Keratinocyte (primary cell): ENCODE data around the gene FMOD.

ENCODE experiments used
- EZH2 ChIP-seq: IDR thresholded peaks from one replicate; pipeline ENCODE4 v1.6.1; 2012; ENCODE audit warnings: inconsistent platforms, mild to moderate bottlenecking, low read length, moderate library complexity
- TF ChIP-seq, protein P1 (sequence below), 3 experiments: IDR thresholded peaks in 1 of 3; conservative IDR thresholded peaks in 1 of 3; optimal IDR thresholded peaks in 1 of 3; 2 replicates in 2 of 3; 3 replicates in 1 of 3; pipeline versions ENCODE3 to v1.5.1; 2011; ENCODE audit warnings: low read length in 3 of 3, mild to moderate bottlenecking in 3 of 3, moderate library complexity in 2 of 3, control low read depth in 1 of 3, inconsistent platforms in 1 of 3; ENCODE audit not compliant: insufficient read depth in 2 of 3; ENCODE audit errors: extremely low read depth in 1 of 3

- TF ChIP-seq, protein P1, sequence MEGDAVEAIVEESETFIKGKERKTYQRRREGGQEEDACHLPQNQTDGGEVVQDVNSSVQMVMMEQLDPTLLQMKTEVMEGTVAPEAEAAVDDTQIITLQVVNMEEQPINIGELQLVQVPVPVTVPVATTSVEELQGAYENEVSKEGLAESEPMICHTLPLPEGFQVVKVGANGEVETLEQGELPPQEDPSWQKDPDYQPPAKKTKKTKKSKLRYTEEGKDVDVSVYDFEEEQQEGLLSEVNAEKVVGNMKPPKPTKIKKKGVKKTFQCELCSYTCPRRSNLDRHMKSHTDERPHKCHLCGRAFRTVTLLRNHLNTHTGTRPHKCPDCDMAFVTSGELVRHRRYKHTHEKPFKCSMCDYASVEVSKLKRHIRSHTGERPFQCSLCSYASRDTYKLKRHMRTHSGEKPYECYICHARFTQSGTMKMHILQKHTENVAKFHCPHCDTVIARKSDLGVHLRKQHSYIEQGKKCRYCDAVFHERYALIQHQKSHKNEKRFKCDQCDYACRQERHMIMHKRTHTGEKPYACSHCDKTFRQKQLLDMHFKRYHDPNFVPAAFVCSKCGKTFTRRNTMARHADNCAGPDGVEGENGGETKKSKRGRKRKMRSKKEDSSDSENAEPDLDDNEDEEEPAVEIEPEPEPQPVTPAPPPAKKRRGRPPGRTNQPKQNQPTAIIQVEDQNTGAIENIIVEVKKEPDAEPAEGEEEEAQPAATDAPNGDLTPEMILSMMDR (optimal IDR thresholded peaks at IDR 0.05 in 1 of 3, IDR thresholded peaks at IDR 0.05 in 1 of 3, conservative IDR thresholded peaks at IDR 0.05 in 1 of 3; ENCODE audit: extremely low read depth in 1 of 3, insufficient read depth in 2 of 3, low read length in 3 of 3), result no peak
- no peak for TF ChIP-seq EZH2
These were observed 25.4 kb downstream of the FMOD start for GRCh38 chr1:203325418-203326091.
